Measurements from ENCODE around the gene TNIK. TPM values are rescaled to one million over a fixed set of nuclear protein-coding genes. Genes with fewer than 3 reads are reported as not detected.

Gene TNIK
- total and polyA plus RNA-seq, 2 of the 4 experiments (the other 2 are of a cell fraction), result 3.4 to 6.3 TPM

DNA sequence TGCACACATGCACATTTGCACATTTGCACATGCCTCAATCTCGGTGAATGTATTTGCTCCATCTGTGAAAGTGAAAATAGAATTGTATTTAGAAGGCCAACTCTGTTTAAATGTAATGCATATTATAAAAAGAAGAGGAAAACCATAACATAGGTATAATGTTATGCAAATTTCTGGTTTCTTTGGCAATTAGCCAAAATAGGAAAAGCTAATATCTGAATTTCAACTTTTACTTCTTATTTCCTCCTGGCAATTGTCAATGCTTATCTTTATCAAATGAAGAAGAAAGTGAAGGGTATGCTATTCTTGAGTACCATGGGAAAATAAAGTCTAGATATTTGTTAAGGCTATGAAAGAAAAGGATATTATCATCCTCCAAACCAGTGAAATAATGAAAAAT lies 357.0 kb downstream of the TNIK start:
- TF ChIP-seq, protein P1, sequence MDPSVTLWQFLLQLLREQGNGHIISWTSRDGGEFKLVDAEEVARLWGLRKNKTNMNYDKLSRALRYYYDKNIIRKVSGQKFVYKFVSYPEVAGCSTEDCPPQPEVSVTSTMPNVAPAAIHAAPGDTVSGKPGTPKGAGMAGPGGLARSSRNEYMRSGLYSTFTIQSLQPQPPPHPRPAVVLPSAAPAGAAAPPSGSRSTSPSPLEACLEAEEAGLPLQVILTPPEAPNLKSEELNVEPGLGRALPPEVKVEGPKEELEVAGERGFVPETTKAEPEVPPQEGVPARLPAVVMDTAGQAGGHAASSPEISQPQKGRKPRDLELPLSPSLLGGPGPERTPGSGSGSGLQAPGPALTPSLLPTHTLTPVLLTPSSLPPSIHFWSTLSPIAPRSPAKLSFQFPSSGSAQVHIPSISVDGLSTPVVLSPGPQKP (IDR thresholded peaks at IDR 0.05; ENCODE audit: borderline replicate concordance, low read depth, low read length), result no peak
- TF ChIP-seq POLR2A (IDR thresholded peaks at IDR 0.05; ENCODE audit: low read depth, low read length), result no peak
- no peak for TF ChIP-seq SMC3 (IDR thresholded peaks at IDR 0.05; ENCODE audit: low read depth, low read length)
- TF ChIP-seq MAFK (IDR thresholded peaks at IDR 0.05; ENCODE audit: low read depth, low read length), result no peak
- no peak for TF ChIP-seq RFX5 (IDR thresholded peaks at IDR 0.05; ENCODE audit: low read depth, low read length)
- no peak for TF ChIP-seq CHD1 (IDR thresholded peaks at IDR 0.05; ENCODE audit: low read depth, low read length)
- TF ChIP-seq BHLHE40 (IDR thresholded peaks at IDR 0.05; ENCODE audit: low read depth, low read length), result no peak
- no peak for TF ChIP-seq RAD21 (IDR thresholded peaks at IDR 0.05; ENCODE audit: low read length)
- no peak for TF ChIP-seq MAZ (IDR thresholded peaks at IDR 0.05; ENCODE audit: borderline replicate concordance, low read depth, low read length)
- TF ChIP-seq MXI1 (IDR thresholded peaks at IDR 0.05; ENCODE audit: borderline replicate concordance, low read depth, low read length), result no peak
- no peak for TF ChIP-seq FOS (IDR thresholded peaks at IDR 0.05; ENCODE audit: low read depth, low read length)
- Histone ChIP-seq H4K91ac (ENCODE audit: insufficient read depth, low read depth, low read length) (no peak overlapping the region), H3K4me2 (ENCODE audit: low read depth, low read length) (no peak overlapping the region), H3K27ac (ENCODE audit: insufficient read depth, low read length) (no peak overlapping the region), H3K14ac (replicated peaks; ENCODE audit: low read depth, low read length) (no peak overlapping the region), H3K9ac (ENCODE audit: low read depth, low read length) (no peak overlapping the region), H3K23ac (ENCODE audit: low read depth, low read length) (no peak overlapping the region), H3K9me3 (ENCODE audit: control insufficient read depth, insufficient read depth, low read length) (no peaks in the 10 kb centered on the region), H2AFZ (replicated peaks; ENCODE audit: low read length, poor library complexity) (no peak overlapping the region), H2BK120ac (ENCODE audit: low read depth, low read length) (no peak overlapping the region), H3K4ac (ENCODE audit: low read depth, low read length) (no peak overlapping the region), H3K18ac (ENCODE audit: low read depth, low read length) (no peak overlapping the region), H3K9me1 (ENCODE audit: insufficient read depth, low read length) (no peaks in the 10 kb centered on the region), H4K5ac (ENCODE audit: low read depth, low read length) (no peak overlapping the region), H4K8ac (ENCODE audit: low read depth in 2 of 2, low read length in 2 of 2) (no peak overlapping the region), H3K27me3 (ENCODE audit: control insufficient read depth, insufficient read depth, low read length) (no peaks in the 10 kb centered on the region), H3K4me3 (ENCODE audit: insufficient read depth, low read depth, low read length) (no peak overlapping the region), H3K36me3 (ENCODE audit: control insufficient read depth, insufficient read depth, low read length) (peaks cover 1% of the 10 kb centered on the region; the same call in 1 of the 2 replicates), H2BK5ac (ENCODE audit: low read depth, low read length, poor library complexity, severe bottlenecking) (no peak overlapping the region), H2AK5ac (ENCODE audit: low read depth, low read length) (no peak overlapping the region), H2AK9ac (replicated peaks; ENCODE audit: low read depth, low read length, poor library complexity) (no peak overlapping the region), H3K79me1 (ENCODE audit: low read depth in 1 of 2, low read length in 2 of 2) (no peaks in the 10 kb centered on the region), H2BK20ac (ENCODE audit: low read depth, low read length) (no peak overlapping the region), H2BK15ac (ENCODE audit: low read depth, low read length) (no peak overlapping the region), H3K4me1 (ENCODE audit: control insufficient read depth, insufficient read depth, low read length) (peaks cover 5% of the 10 kb centered on the region; the same call in 1 of the 2 replicates), H3K56ac (ENCODE audit: extremely low read depth, insufficient read depth, low read length) (no peak overlapping the region), H4K20me1 (ENCODE audit: insufficient read depth, low read length) (no peaks in the 10 kb centered on the region)
- intact Hi-C loops (cut with micrococcal nuclease) (no loop called here), dilution Hi-C loops (cut with HindIII; ENCODE audit: low sequenced_read_pairs, unreplicated experiment) (no loop called here), in situ Hi-C loops (cut with MboI; ENCODE audit: low sequenced_read_pairs) (no loop called here)
- ATAC-seq (ENCODE audit: low read depth) (no peak), DNase-seq (no peak)
- no TSS peak for BruUV-seq (replicated peaks)
- CTCF ChIA-PET, result no interaction called here
- POLR2A ChIA-PET (ENCODE audit: unreplicated experiment), result no interaction called here
- WGBS, 2 experiments (ENCODE audit: extremely low coverage in 2 of 2, insufficient read length in 1 of 2), result no CpG with 5 or more reads among the region's 1 CpG

All from IMR-90 (cell line).